ENCODE measurements around the gene PAH. TPM values are rescaled to one million over a fixed set of nuclear protein-coding genes. Genes with fewer than 3 reads are reported as not detected.

PAH gene
- total and polyA plus RNA-seq, 2 donors (not counting 3 experiments of a cell fraction or from before 2014, with no cell fraction given): not detected

GRCh38 chr12:102896067-102896466 lies 21.0 kb downstream of the PAH start:
- TF ChIP-seq FOS (IDR thresholded peaks at IDR 0.05; ENCODE audit: borderline replicate concordance, insufficient read depth, low read length): no peak
- TF ChIP-seq EZH2 (IDR thresholded peaks at IDR 0.05; ENCODE audit: borderline replicate concordance, low read depth, low read length, severe bottlenecking): no peak
- TF ChIP-seq MAX (IDR thresholded peaks at IDR 0.05; ENCODE audit: insufficient read depth, insufficient read length): no peak
- no peak for TF ChIP-seq MYC (IDR thresholded peaks at IDR 0.05; ENCODE audit: low read depth, low read length)
- no peak for TF ChIP-seq JUN (IDR thresholded peaks at IDR 0.05; ENCODE audit: borderline replicate concordance, insufficient read depth, insufficient read length, low read depth)
- no peak for TF ChIP-seq CTCF (IDR thresholded peaks at IDR 0.05; ENCODE audit: extremely low read depth in 1 of 2, insufficient read depth in 1 of 2, low read depth in 1 of 2, low read length in 2 of 2)
- no peak for TF ChIP-seq POLR2AphosphoS5 (IDR thresholded peaks at IDR 0.05; ENCODE audit: insufficient read depth, low read depth, low read length)
- no peak for TF ChIP-seq GATA2 (IDR thresholded peaks at IDR 0.05; ENCODE audit: insufficient read depth, insufficient read length, low read depth, low read length)
- no peak for TF ChIP-seq POLR2A (IDR thresholded peaks at IDR 0.05; ENCODE audit: low read depth, low read length)

More at GRCh38 chr12:102896067-102896466, 21.0 kb downstream of the PAH start:
- FAIRE-seq (no peak), DNase-seq (ENCODE audit: low read depth, low spot score) (no peak)
- H3K9me1 ChIP-seq (replicated peaks; ENCODE audit: control insufficient read depth, extremely low read depth, insufficient read depth, low read length): no peaks in the 10 kb centered on the region
- H3K4me3 ChIP-seq (replicated peaks in 1 of 3; ENCODE audit: insufficient read depth in 1 of 3, low read depth in 1 of 3, low read length in 3 of 3): no peak overlapping the region
- no peaks in the 10 kb centered on the region for H4K20me1 ChIP-seq (replicated peaks; ENCODE audit: control insufficient read depth, extremely low read depth, insufficient read depth, low read length)
- H2AFZ ChIP-seq (ENCODE audit: low read depth, low read length): no peak overlapping the region
- H3K9ac ChIP-seq (replicated peaks; ENCODE audit: extremely low read depth, insufficient read depth, low read length): no peak overlapping the region
- intact Hi-C loops (cut with micrococcal nuclease) (no loop called here), dilution Hi-C loops (cut with MboI; ENCODE audit: extremely low pct_ligation_motif_present, low sequenced_read_pairs) (no loop called here)
- POLR2A ChIA-PET: no interaction called here
- H3K9me3 ChIP-seq (replicated peaks; ENCODE audit: control insufficient read depth, insufficient read depth, low read length): no peaks in the 10 kb centered on the region
- H3K27me3 ChIP-seq (ENCODE audit: control insufficient read depth in 2 of 2, insufficient read depth in 2 of 2, low read length in 2 of 2): no peaks in the 10 kb centered on the region
- H3K27ac ChIP-seq (ENCODE audit: insufficient read depth, low read depth, low read length): no peak overlapping the region
- CTCF ChIA-PET: no interaction called here
- no peaks in the 10 kb centered on the region for H3K36me3 ChIP-seq (ENCODE audit: control insufficient read depth in 2 of 2, extremely low read depth in 1 of 2, insufficient read depth in 2 of 2, low read length in 2 of 2)
- H3K79me2 ChIP-seq (ENCODE audit: control insufficient read depth, insufficient read depth, low read length): no peaks in the 10 kb centered on the region
- BruUV-seq (replicated peaks): no TSS peak
- no peaks in the 10 kb centered on the region for H3K4me1 ChIP-seq (ENCODE audit: control insufficient read depth, extremely low read depth, insufficient read depth, low read length)
- no peak overlapping the region for H3K4me2 ChIP-seq (ENCODE audit: insufficient read depth, low read length)

Measured in endothelial cell of umbilical vein (primary cell).